DMS53 treated with DMSO at 0.1 percent for 48 hours (cell line): ENCODE data around the gene MGP.

Experiments
- DNase-seq: peaks from one replicate; lab custom pipeline; 2025; ENCODE audit not compliant: unreplicated experiment; lab: John Stamatoyannopoulos, UW

Gene MGP

GRCh38 chr12:14903386-14904098 lies 17.9 kb upstream of the MGP start:
- peak; percentile 35 for DNase-seq

GRCh38 chr12:14902465-14902864 lies 16.8 kb upstream of the MGP start:
- no peak for DNase-seq

GRCh38 chr12:14901228-14901562 lies 15.5 kb upstream of the MGP start:
- DNase-seq = no peak

- no peak for DNase-seq
These were observed 15.0 kb upstream of the MGP start for GRCh38 chr12:14900521-14901227.

DNA sequence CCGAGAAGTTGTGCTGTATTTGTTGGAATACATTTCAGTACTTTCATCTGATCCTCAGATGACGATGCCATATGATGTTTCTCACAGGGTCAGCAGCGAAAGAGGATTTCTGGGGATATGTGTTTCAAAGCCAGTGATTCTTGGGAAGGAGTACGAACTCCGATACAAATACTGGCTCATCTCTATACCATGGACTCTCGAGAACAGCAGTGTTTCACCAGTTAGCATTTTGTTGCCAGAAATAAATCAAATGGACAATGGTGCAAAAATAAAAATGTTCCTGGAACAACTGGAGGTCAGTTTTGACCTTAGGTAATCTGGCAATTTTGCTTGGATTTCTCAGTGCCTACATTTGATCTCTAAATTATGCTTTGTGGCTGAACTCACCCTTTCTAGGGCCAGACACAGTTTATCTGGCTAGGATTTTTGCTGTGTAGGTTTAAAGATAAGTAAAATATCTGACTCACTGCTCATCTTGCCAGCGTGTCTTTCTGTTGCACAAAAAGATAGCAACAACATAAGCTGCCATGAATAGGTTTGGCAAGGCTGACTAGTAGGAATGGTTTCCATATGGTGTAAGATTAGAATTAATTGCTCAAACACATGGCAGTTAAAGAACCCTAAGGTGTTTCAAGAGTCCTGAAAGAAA lies 11.0 kb upstream of the MGP start:
- no peak for DNase-seq

- no peak for DNase-seq
These were observed 8.0 kb upstream of the MGP start for GRCh38 chr12:14893506-14894250.

DNA sequence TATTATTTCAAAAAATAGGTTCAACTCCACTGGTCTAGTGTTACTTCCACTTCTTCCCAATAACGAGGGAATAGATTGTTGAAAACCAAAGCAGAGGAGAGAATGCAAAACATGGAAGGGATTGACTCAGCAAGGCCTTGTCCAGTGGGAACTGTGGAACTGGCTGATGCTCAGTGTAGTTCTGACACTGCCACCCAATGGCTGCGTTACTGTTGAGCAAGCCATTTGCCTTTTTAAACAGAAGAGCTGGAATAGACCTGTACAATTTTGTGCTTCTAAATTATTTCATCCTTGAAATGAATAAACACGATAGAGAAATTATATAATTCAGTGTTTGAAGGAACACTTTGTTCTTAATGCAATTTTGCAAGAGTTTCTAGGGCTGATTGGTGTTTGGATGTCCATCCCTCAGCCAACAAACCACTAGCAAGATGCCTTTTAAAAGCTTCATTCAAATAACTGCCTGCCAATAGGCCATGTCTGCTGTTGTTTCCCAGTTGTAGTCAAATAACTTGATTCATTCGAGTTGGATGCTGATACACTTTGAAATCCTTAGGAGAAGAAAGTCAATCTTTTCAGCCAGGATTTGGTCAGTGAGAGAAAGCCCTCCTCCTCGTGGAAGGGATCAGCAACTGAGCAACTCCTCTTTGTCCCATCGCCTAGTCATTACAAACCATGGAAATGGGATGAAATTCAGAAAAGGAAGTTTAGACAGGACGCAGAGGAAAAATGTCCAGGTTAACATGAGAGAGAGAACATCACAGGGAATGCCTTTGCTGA lies 7.3 kb upstream of the MGP start:
- no peak for DNase-seq

GRCh38 chr12:14890701-14891100 lies 5.0 kb upstream of the MGP start:
- no peak for DNase-seq

GRCh38 chr12:14886271-14886670 lies 617 bp upstream of the MGP start:
- peak; percentile 79 for DNase-seq

GRCh38 chr12:14884458-14884878 lies 1.2 kb downstream of the MGP start:
- peak; percentile 19 for DNase-seq

DNA sequence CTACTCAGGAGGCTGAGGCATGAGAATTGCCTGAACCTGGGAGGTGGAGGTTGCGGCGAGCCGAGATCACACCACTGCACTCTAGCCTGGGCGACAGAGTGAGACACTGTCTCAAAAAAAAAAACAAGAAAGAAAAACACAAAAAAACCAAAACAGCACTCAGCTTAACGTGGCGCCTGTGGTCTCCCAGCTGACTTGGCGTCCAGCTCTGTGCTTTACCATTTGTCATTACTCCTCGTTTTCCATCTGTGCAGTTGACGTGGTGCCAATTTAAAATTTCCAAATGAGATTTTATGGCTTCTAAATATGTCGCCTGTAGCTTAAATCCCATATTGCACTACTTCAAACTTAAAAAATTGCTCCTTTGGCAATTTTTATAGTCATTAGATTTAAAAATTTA lies 2.0 kb downstream of the MGP start:
- no peak for DNase-seq

DNA sequence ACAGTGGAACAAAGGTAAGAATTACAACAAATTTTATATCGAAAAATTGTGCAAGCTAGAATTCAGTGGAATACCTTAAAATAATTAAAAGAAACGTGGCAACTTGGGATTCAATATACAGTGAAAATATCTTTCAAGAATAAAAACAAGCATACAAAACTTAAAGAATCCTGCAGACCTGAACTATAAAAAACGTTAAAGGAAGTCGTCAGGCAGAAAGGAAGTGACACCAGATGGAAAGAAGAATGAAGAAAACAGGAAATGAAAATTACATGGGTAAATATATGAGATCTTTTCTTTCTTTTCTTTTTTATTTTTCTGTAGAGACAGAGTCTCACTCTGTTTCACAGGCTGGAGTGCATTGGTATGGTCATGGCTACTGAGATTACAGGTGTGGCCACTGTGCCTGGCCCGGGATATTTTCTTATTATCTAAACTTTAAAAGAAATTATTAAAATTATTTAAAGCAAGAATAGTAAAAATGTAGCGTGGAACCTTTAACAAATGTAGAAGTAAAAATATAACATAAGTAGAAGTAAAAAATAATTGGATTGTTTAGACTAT lies 4.7 kb downstream of the MGP start:
- DNase-seq = no peak

DNA sequence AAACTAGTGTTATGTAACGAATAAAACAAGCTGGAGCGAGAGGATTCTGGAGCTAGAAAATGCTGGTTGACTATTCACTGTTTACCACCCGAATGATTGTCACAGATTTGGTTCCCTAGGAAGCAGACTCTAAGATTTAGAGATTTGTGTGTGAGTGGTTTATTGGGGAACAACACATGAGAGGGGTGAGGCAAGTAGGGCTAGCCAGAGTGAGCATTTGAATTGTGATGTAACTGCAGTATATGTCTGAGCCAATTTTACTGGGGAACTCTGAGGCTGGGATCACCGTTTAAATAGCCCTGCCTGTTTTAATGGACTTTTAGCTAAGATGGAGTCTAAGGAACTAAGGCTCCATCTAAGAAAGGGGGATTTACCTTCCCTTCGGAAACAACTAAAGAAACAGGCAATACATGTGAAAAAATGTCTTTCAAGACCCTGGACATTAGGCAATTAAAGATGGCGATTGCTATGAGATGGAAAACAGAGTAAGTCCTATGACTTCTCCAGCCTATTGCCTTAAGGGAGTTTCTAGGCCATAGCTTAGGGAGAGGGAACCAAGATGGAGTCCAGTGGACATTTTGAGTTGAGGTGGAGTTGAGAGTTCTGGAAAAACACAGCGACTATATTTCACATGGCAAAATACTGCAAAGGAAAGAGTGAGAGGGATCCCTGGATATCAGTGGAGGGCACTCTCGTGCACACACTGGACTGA lies 6.3 kb downstream of the MGP start:
- no peak for DNase-seq

- DNase-seq = no peak
These were observed 7.2 kb downstream of the MGP start for GRCh38 chr12:14878488-14878887.

- DNase-seq = no peak
These were observed 8.8 kb downstream of the MGP start for GRCh38 chr12:14876833-14877232.

DNA sequence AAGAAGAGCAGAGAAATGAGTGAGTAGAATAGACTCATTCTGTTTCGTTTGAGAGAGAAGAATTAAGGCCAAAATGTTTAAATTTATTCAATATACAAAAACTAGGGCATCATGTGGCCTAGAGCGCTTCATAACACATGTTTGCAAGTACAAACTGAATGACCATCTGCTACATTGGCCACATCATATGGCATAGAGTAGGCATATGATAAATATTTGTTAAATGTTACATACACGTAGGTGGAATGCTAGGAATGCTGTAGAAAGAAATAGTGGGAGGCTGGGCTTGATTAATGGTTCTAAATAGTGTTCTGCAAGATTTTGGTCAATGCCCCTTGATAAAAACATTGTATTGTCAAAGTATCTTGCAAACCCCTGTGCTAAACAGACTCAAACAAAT lies 10.8 kb downstream of the MGP start:
- no peak for DNase-seq

GRCh38 chr12:14873440-14874185 lies 12.0 kb downstream of the MGP start:
- no peak for DNase-seq

GRCh38 chr12:14871886-14872285 lies 13.8 kb downstream of the MGP start:
- DNase-seq = no peak

GRCh38 chr12:14871247-14871646 lies 14.4 kb downstream of the MGP start:
- no peak for DNase-seq
